Inferior parietal cortex (tissue), 1 donor: Measurements from ENCODE around the gene IKZF2.

Experiments used
- DNase-seq: peaks from one replicate; pipeline ENCODE4 v3.0.0-alpha.2; 2016; ENCODE audit errors: extremely low spot score

Gene IKZF2

GRCh38 chr2:213151437-213152064 is at the start of gene IKZF2:
Gene IKZF2 (minus strand): TSS chr2:213151612. CDS start chr2:213148629, 2,983 bp downstream.
- peak; percentile 79 for DNase-seq

GRCh38 chr2:213199871-213200270 is 48.5 kb upstream of the IKZF2 start:
- no peak for DNase-seq

- DNase-seq = peak; percentile 13
These were observed 37.8 kb upstream of the IKZF2 start for GRCh38 chr2:213189001-213189899.

- no peak for DNase-seq
These were observed 37.1 kb upstream of the IKZF2 start for GRCh38 chr2:213188533-213188867.

- no peak for DNase-seq
These were observed 36.6 kb upstream of the IKZF2 start for GRCh38 chr2:213187833-213188532.

GRCh38 chr2:213187386-213187785 is 36.0 kb upstream of the IKZF2 start:
- DNase-seq = no peak

GRCh38 chr2:213185147-213185822 is 33.9 kb upstream of the IKZF2 start:
- DNase-seq = no peak

- no peak for DNase-seq
These were observed 30.3 kb upstream of the IKZF2 start for GRCh38 chr2:213181712-213182111.

GRCh38 chr2:213177679-213178078 is 26.3 kb upstream of the IKZF2 start:
- no peak for DNase-seq

- DNase-seq = no peak
These were observed 24.3 kb upstream of the IKZF2 start for GRCh38 chr2:213175673-213176247.

- no peak for DNase-seq
These were observed 21.2 kb upstream of the IKZF2 start for GRCh38 chr2:213172641-213173040.

GRCh38 chr2:213171147-213171546 is 19.7 kb upstream of the IKZF2 start:
- DNase-seq = no peak

GRCh38 chr2:213167271-213167930 is 16.0 kb upstream of the IKZF2 start:
- no peak for DNase-seq

GRCh38 chr2:213166109-213166508 is 14.7 kb upstream of the IKZF2 start:
- no peak for DNase-seq

GRCh38 chr2:213164263-213164662 is 12.9 kb upstream of the IKZF2 start:
- no peak for DNase-seq

- DNase-seq = no peak
These were observed 11.2 kb upstream of the IKZF2 start for GRCh38 chr2:213162516-213163118.

- DNase-seq = no peak
These were observed 10.5 kb upstream of the IKZF2 start for GRCh38 chr2:213161759-213162515.

GRCh38 chr2:213159768-213160167 is 8.4 kb upstream of the IKZF2 start:
- DNase-seq = no peak

- DNase-seq = no peak
These were observed 5.8 kb upstream of the IKZF2 start for GRCh38 chr2:213157242-213157641.

- DNase-seq = no peak
These were observed 5.3 kb upstream of the IKZF2 start for GRCh38 chr2:213156717-213157116.
